Measurements from ENCODE around the gene NPAS4.
A peak's percentile ranks its signal among the peaks of the same experiment; 100 is the strongest.

The NPAS4 gene

DNA sequence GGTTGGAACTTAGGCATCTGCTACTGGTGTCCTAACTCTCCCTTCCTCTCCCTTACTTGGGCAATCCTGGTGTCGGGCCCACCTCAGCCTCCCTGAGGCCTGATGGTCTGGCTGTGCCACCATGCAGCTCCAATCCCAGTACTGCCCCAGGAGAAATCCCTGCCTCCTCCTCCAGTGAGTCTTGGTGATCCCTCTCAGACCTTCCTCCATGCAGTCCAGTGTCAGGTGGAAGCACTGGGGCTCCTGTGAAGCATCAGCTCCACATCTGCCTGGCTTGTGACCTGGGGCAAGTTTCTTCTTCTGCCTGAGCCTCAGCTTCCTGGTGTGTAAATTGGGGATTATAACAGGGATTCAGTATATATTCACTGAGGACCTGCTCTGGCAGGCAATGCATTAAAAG is 44.1 kb downstream of the NPAS4 start:
- TF ChIP-seq, protein P1, sequence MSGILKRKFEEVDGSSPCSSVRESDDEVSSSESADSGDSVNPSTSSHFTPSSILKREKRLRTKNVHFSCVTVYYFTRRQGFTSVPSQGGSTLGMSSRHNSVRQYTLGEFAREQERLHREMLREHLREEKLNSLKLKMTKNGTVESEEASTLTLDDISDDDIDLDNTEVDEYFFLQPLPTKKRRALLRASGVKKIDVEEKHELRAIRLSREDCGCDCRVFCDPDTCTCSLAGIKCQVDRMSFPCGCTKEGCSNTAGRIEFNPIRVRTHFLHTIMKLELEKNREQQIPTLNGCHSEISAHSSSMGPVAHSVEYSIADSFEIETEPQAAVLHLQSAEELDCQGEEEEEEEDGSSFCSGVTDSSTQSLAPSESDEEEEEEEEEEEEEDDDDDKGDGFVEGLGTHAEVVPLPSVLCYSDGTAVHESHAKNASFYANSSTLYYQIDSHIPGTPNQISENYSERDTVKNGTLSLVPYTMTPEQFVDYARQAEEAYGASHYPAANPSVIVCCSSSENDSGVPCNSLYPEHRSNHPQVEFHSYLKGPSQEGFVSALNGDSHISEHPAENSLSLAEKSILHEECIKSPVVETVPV (CRISPR knock-in tag; IDR thresholded peaks at IDR 0.05) = no peak
- no peak for TF ChIP-seq BACH2 (CRISPR knock-in tag; IDR thresholded peaks at IDR 0.05; ENCODE audit: borderline replicate concordance)
- TF ChIP-seq SNAI2 (CRISPR knock-in tag; IDR thresholded peaks at IDR 0.05) = no peak
- TF ChIP-seq OSR1 (CRISPR knock-in tag; IDR thresholded peaks at IDR 0.05) = no peak
- no peak for TF ChIP-seq CSDC2 (CRISPR knock-in tag; IDR thresholded peaks at IDR 0.05)
- TF ChIP-seq ZFP30 (CRISPR knock-in tag; IDR thresholded peaks at IDR 0.05) = no peak
- TF ChIP-seq RARB (CRISPR knock-in tag; IDR thresholded peaks at IDR 0.05) = no peak
- TF ChIP-seq, protein P2, sequence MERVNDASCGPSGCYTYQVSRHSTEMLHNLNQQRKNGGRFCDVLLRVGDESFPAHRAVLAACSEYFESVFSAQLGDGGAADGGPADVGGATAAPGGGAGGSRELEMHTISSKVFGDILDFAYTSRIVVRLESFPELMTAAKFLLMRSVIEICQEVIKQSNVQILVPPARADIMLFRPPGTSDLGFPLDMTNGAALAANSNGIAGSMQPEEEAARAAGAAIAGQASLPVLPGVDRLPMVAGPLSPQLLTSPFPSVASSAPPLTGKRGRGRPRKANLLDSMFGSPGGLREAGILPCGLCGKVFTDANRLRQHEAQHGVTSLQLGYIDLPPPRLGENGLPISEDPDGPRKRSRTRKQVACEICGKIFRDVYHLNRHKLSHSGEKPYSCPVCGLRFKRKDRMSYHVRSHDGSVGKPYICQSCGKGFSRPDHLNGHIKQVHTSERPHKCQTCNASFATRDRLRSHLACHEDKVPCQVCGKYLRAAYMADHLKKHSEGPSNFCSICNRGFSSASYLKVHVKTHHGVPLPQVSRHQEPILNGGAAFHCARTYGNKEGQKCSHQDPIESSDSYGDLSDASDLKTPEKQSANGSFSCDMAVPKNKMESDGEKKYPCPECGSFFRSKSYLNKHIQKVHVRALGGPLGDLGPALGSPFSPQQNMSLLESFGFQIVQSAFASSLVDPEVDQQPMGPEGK (CRISPR knock-in tag; IDR thresholded peaks at IDR 0.05; ENCODE audit: borderline replicate concordance) = no peak
- no peak for TF ChIP-seq ESRRG (CRISPR knock-in tag; IDR thresholded peaks at IDR 0.05)
- no peak for TF ChIP-seq ZNF70 (CRISPR knock-in tag; IDR thresholded peaks at IDR 0.05)
- TF ChIP-seq ARNTL (CRISPR knock-in tag; IDR thresholded peaks at IDR 0.05; ENCODE audit: borderline replicate concordance, low read depth) = no peak
- TF ChIP-seq TCF4 (CRISPR knock-in tag; IDR thresholded peaks at IDR 0.05; ENCODE audit: borderline replicate concordance) = no peak
- TF ChIP-seq ZNF8 (CRISPR knock-in tag; IDR thresholded peaks at IDR 0.05) = no peak
- TF ChIP-seq, protein P3, sequence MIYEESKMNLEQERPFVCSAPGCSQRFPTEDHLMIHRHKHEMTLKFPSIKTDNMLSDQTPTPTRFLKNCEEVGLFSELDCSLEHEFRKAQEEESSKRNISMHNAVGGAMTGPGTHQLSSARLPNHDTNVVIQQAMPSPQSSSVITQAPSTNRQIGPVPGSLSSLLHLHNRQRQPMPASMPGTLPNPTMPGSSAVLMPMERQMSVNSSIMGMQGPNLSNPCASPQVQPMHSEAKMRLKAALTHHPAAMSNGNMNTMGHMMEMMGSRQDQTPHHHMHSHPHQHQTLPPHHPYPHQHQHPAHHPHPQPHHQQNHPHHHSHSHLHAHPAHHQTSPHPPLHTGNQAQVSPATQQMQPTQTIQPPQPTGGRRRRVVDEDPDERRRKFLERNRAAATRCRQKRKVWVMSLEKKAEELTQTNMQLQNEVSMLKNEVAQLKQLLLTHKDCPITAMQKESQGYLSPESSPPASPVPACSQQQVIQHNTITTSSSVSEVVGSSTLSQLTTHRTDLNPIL (CRISPR knock-in tag; IDR thresholded peaks at IDR 0.05; ENCODE audit: low read depth) = no peak
- TF ChIP-seq, protein P4, sequence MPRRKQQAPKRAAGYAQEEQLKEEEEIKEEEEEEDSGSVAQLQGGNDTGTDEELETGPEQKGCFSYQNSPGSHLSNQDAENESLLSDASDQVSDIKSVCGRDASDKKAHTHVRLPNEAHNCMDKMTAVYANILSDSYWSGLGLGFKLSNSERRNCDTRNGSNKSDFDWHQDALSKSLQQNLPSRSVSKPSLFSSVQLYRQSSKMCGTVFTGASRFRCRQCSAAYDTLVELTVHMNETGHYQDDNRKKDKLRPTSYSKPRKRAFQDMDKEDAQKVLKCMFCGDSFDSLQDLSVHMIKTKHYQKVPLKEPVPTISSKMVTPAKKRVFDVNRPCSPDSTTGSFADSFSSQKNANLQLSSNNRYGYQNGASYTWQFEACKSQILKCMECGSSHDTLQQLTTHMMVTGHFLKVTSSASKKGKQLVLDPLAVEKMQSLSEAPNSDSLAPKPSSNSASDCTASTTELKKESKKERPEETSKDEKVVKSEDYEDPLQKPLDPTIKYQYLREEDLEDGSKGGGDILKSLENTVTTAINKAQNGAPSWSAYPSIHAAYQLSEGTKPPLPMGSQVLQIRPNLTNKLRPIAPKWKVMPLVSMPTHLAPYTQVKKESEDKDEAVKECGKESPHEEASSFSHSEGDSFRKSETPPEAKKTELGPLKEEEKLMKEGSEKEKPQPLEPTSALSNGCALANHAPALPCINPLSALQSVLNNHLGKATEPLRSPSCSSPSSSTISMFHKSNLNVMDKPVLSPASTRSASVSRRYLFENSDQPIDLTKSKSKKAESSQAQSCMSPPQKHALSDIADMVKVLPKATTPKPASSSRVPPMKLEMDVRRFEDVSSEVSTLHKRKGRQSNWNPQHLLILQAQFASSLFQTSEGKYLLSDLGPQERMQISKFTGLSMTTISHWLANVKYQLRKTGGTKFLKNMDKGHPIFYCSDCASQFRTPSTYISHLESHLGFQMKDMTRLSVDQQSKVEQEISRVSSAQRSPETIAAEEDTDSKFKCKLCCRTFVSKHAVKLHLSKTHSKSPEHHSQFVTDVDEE (CRISPR knock-in tag; IDR thresholded peaks at IDR 0.05) = no peak

DNA sequence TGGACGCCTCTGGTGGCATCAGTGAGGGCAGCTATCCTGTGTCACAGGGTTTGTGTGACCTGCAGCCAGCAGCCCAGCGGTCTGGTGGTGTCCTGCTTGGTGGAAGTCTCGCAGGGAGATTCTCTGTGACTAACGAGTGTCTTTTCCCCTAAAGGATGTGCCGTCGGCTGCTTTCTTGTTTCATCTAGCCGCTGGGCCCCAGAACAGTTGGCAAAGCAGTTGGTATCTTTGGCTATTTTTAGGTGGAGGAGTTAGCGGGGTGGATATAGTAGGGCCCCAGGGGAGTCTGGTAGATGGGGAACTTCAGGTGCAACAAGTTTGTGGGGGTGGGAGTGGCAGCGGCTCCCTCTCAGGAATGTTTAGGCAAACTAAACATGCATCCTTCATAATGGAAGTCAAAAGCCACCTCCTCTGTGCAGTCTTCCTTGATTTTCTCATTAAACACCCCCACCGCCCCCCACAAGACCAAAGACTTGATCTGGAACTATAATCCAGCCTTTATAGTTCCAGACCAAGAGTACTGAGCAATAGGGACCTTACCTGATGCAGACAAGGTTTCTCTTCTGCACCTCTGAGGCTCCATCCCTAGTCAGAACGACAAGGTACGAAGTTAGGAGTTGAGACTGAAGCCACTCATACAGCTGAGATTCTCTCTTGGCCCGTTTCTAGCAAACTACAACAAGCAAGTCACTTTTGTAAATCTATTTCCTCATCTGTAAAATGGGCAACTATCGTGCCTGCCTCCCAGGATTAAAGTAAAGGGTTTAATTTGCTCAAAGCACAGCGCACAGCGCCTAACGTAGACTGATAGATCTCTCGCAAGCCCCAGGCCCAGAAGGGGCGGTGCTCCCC is 44.8 kb downstream of the NPAS4 start:
- ATAC-seq = no peak
- TF ChIP-seq TOX (CRISPR knock-in tag; IDR thresholded peaks at IDR 0.05; ENCODE audit: borderline replicate concordance) = no peak

More for the DNA sequence above, 44.1 kb downstream of the NPAS4 start:
- ATAC-seq = no peak

DNA sequence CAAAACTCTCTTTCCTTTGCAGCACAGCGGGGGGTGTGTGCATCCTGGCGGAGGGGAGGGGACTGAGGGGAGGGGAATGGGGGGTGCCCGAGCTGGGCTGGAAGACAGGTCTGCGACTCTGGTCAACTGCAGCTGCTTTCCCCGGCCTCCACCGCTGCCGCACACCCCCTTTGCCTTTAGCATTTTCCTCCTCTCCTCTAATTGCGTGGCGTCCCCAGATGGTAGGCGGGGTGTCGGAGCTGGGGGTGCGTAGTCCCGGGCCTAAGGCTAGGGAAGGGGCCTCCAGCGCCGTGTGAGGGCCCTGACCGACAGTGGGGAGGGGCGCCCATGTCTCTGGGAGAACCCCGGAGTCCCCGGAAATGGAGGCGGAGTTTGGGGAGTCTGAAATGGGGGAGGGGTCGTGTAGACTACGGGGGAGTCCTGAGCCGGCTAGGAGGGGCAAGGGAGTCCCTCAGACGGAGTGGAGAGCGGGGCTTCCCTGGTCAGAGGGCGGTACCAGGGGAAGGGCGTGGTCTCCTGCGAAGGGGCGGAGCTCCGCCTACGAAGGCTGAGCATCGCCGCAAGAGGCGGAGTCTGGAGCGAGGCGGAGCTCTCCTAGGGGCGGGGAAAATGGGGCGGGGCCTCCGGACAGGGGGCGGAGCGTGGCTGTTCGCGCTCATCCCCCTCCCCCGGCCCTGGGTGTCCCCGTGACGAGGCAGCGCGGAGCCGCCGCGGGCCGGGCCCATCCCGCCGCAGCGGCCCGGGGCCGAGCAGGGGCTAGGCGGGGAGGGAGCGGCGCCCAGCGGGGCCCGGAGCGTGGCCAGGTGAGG is 45.6 kb downstream of the NPAS4 start, which contains the start of gene PELI3:
Gene PELI3 (plus strand): TSS at position 681 of the 809 bp plus-strand sequence. CDS start 1,224 bp downstream, outside the sequence.
- ATAC-seq = peak; percentile 95
- TF ChIP-seq TCF4 (CRISPR knock-in tag; IDR thresholded peaks at IDR 0.05; ENCODE audit: borderline replicate concordance) = no peak; the same call in 1 of the 2 replicates
- no peak for TF ChIP-seq SNAI2 (CRISPR knock-in tag; IDR thresholded peaks at IDR 0.05)
- no peak for TF ChIP-seq ZC3H10 (CRISPR knock-in tag; IDR thresholded peaks at IDR 0.05)
- no peak for TF ChIP-seq RARB (CRISPR knock-in tag; IDR thresholded peaks at IDR 0.05)
- no peak for TF ChIP-seq ARNTL (CRISPR knock-in tag; IDR thresholded peaks at IDR 0.05; ENCODE audit: borderline replicate concordance, low read depth)
- TF ChIP-seq OSR1 (CRISPR knock-in tag; IDR thresholded peaks at IDR 0.05) = no peak
- no peak for TF ChIP-seq BACH2 (CRISPR knock-in tag; IDR thresholded peaks at IDR 0.05; ENCODE audit: borderline replicate concordance)
- no peak for TF ChIP-seq ZFP3 (CRISPR knock-in tag; IDR thresholded peaks at IDR 0.05)
- TF ChIP-seq CSDC2 (CRISPR knock-in tag; IDR thresholded peaks at IDR 0.05) = no peak
- TF ChIP-seq, protein P3 (CRISPR knock-in tag; IDR thresholded peaks at IDR 0.05; ENCODE audit: low read depth) = no peak
- no peak for TF ChIP-seq ZNF70 (CRISPR knock-in tag; IDR thresholded peaks at IDR 0.05)
- TF ChIP-seq, protein P2 (CRISPR knock-in tag; IDR thresholded peaks at IDR 0.05; ENCODE audit: borderline replicate concordance) = no peak

All from SK-N-SH treated with all-trans-retinoic acid at 6 μM for 48 hours (cell line).